Neuron (in vitro differentiated cells): ENCODE measurements around the gene TSPAN18.
A peak's percentile ranks its signal among the peaks of the same experiment; 100 is the strongest.

Experiments
- H2AFZ ChIP-seq: one replicate; pipeline ENCODE4 v1.6.1; 2013; ENCODE audit warnings: low read depth, mild to moderate bottlenecking, inconsistent platforms, low read length, moderate library complexity
- H3K27me3 ChIP-seq: one replicate; pipeline ENCODE4 v1.6.1; 2013; ENCODE audit warnings: low read length; ENCODE audit not compliant: insufficient read depth
- H3K36me3 ChIP-seq: one replicate; pipeline ENCODE4 v1.6.1; 2013; ENCODE audit warnings: low read length; ENCODE audit not compliant: insufficient read depth
- H3K4me1 ChIP-seq: one replicate; pipeline ENCODE4 v1.6.1; 2013; ENCODE audit warnings: low read length; ENCODE audit not compliant: insufficient read depth
- H3K4me3 ChIP-seq: 2 replicates; pipeline ENCODE4 v1.5.1; 2013; ENCODE audit warnings: mild to moderate bottlenecking, low read length, moderate library complexity
- H3K9me3 ChIP-seq: one replicate; pipeline ENCODE4 v1.6.1; 2013; ENCODE audit warnings: low read length

TSPAN18 gene

DNA sequence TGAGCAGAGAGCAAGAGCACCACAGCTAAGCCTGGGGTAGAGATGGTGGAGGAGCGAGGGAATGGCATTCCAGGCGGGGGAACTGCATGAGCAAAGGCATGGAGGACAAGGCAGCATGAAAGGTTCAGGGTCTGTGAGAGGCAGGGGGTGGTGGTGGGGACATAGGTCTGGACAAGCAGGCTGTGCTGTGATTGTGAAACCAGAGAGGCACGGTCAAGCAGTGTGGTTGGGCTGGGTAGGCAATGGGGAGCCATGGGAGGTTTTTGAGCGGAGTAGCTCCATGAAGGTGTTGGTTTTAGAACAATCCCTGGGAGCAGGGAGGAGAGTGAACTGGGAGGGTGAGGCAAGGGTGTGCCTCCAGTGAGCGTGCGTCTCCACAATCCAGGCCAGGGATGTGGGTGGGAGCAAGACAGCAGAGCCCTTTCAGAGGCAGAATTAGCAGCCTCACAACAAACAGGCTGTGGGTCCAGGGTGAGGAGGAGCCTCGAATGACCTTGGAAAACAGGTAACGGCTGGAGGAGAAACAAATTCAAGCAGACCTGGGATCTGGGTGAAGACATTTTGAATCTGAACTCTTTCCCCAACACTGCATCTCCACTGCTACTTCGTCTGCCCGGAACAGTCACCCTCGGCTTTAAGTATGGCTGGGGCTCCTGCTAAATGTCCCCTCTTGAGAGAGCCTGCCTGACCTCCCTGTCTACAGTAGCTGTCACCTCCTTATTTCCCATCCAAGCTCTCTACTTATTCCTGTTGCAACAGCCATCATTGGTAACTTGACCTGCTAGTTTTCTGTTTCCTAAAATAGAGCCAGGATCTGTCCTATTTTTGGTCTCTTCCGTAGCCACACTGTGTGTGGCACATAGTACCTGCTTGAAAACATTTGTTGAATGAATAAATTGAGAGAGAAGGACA, 27.0 kb upstream of the TSPAN18 start:
- H3K4me1 ChIP-seq: no peaks in the 10 kb centered on the region
- no peak overlapping the region for H3K4me3 ChIP-seq
- peaks cover 4% of the 10 kb centered on the region for H3K9me3 ChIP-seq
- H2AFZ ChIP-seq: no peak overlapping the region
- no peaks in the 10 kb centered on the region for H3K36me3 ChIP-seq
- H3K27me3 ChIP-seq: peaks cover 10% of the 10 kb centered on the region

DNA sequence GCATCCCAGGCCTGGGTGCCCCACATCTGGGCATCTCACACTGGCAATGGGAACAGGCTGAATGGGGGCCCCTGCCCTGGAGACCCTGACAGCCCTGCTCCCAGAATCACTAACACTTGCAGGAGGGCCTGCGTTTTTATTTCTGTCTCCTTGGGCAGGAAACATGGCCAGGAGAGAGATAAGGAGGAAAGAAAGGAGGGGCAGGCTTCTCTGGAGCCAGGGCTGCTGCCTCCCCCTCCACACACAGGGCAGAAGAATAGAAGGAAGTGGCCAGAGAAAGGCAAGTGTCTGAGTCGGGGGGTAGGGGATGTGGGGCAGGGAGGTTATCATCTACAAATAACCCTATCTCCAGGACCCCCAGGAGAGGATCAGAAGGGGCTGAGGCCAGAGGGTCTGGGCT, 25.5 kb upstream of the TSPAN18 start:
- Histone ChIP-seq H2AFZ (no peak overlapping the region), H3K9me3 (peaks cover 4% of the 10 kb centered on the region), H3K36me3 (no peaks in the 10 kb centered on the region), H3K4me3 (no peak overlapping the region), H3K27me3 (peaks cover 10% of the 10 kb centered on the region), H3K4me1 (no peaks in the 10 kb centered on the region)

DNA sequence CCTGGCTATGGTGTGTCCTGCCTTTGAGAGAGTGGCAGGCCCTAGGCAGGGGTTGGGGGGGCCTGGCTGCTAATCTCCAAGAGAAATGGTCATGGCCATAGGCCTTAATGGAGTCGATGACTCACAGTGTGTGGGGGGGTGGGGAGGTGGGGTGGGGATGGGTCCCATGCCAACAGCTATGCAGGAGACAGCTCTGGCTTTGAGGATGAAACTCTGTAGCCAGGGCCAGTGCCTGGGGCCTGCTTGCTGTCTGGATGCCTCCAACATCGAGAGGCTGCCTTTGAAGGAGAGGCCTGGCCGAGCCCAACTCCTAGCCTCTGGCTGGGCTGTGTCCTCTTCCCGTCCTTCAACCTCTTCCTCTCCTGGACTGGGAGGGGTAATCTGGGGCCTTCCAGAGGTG, 23.9 kb upstream of the TSPAN18 start:
- H2AFZ ChIP-seq: no peak overlapping the region
- H3K27me3 ChIP-seq: peaks cover 10% of the 10 kb centered on the region
- H3K4me3 ChIP-seq: no peak overlapping the region
- no peaks in the 10 kb centered on the region for H3K36me3 ChIP-seq
- H3K4me1 ChIP-seq: no peaks in the 10 kb centered on the region
- H3K9me3 ChIP-seq: peaks cover 4% of the 10 kb centered on the region

DNA sequence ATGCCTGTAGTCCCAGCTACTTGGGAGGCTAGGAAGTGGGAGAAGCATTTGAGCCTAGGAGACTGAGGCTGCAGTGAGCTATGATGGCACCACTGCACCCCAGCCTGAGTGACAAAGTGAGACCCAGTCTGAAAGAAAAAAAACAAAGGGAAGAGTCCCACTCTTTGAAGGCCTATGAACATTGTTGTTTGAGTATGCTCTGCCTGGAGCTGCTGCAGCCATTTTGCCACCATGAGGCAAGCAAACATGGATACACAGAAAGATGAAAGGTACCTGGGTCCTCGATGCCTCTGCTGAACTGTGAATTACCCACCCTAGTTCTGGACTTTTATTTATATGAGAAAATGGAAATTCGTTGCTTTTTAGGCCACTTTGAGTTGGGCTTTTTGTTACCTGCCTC, 19.7 kb upstream of the TSPAN18 start:
- H3K4me3 ChIP-seq: no peak overlapping the region
- H3K9me3 ChIP-seq: peaks cover 4% of the 10 kb centered on the region
- H3K36me3 ChIP-seq: no peaks in the 10 kb centered on the region
- H3K27me3 ChIP-seq: peaks cover 6% of the 10 kb centered on the region
- peaks cover 18% of the 10 kb centered on the region for H3K4me1 ChIP-seq
- no peak overlapping the region for H2AFZ ChIP-seq

DNA sequence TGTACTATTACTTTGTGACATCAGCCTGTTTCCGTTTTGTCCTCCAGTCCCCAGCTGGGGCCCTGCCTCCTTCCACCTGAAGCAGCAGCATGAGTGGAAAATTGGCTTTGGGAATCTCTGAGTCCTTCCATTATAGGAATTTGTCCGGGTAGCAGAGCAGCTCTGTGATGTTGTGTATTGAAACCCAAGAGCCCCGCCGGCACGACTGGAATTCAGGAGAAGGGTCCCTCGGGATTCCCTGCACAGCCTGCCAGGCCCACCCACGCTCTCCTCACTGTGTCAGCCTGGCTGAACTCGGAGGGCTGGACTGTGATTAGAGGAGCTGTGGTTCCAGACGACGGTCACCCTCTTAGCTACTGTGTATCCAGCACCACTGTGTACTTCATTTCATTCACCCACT, 18.8 kb upstream of the TSPAN18 start:
- Histone ChIP-seq H3K4me1 (peaks cover 24% of the 10 kb centered on the region), H3K9me3 (peaks cover 4% of the 10 kb centered on the region), H3K27me3 (no peaks in the 10 kb centered on the region), H3K4me3 (no peak overlapping the region), H2AFZ (no peak overlapping the region), H3K36me3 (no peaks in the 10 kb centered on the region)

DNA sequence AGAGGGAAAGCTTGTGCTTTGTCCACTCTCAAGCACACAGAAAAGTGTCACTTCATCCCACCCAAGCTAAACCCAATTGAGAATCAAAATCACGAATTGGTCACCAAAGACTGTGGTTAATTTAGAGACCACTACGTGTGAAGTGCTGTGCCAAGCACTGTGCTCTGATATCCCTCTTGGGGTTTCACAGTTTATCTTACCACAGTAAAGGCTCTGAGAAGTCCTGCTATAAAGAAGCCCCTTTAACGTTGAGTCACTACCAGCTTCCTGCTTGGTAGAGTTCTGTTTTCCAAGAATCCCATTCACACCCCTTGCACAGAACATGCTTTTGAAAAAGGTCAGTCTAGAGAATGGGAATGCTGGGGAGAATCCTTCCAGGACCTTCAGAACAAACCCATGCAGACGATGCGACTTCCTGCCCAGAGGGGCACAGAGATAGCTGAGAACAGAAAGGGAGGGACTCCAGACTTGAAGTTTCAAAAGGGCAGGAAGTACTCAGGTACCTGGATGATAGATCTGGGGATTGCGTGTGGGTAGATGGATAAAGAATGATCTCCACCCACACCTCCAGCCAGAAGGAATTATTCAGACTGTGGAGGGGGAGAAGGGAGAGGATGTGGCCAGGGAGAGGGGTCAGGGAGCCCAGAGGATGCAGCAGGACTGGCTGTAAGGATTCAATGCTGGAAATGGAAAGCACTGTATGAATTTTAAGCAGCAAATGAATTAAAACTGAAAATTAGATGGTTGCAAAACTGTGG, 18.1 kb upstream of the TSPAN18 start:
- no peaks in the 10 kb centered on the region for H3K27me3 ChIP-seq
- H2AFZ ChIP-seq: no peak overlapping the region
- H3K4me1 ChIP-seq: peaks cover 27% of the 10 kb centered on the region
- peaks cover 1% of the 10 kb centered on the region for H3K9me3 ChIP-seq
- no peaks in the 10 kb centered on the region for H3K36me3 ChIP-seq
- H3K4me3 ChIP-seq: no peak overlapping the region

DNA sequence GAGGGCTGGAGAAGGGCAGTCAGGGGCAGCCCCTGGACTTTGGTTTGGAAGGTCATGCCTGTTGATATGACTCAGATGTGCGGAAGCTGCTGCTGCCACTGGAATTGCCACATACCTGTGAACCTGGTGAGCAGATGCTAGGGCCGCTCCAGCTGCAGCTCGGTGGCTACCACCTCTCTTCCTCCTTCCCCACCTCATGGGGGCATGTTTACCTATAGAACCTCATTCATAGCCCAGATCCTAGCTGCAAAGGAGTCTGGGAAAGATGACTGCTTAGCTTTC, 17.5 kb upstream of the TSPAN18 start:
- no peaks in the 10 kb centered on the region for H3K27me3 ChIP-seq
- peaks cover 27% of the 10 kb centered on the region for H3K4me1 ChIP-seq
- H3K36me3 ChIP-seq: no peaks in the 10 kb centered on the region
- no peak overlapping the region for H3K4me3 ChIP-seq
- H3K9me3 ChIP-seq: no peaks in the 10 kb centered on the region
- H2AFZ ChIP-seq: no peak overlapping the region

DNA sequence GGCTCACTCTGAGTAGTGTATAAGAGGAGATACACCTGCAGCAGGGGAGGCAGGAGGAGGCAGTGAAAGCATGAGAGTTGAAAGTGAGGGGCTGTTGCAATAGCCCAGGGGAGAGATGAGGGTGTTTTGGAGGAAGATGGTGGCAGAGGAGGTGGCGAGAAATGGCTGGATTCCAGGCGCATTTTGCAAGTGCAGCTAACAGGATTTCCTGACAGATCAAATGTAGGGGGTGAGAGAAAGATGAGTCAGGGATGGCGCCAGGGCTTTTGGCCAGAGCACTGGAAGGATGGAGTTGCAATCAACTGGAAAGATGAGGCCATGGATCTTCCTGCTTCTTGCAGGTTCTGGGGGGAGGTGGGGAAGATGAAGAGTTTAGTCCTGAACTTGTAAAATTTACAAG, 16.8 kb upstream of the TSPAN18 start:
- no peak overlapping the region for H3K4me3 ChIP-seq
- no peaks in the 10 kb centered on the region for H3K36me3 ChIP-seq
- no peaks in the 10 kb centered on the region for H3K27me3 ChIP-seq

DNA sequence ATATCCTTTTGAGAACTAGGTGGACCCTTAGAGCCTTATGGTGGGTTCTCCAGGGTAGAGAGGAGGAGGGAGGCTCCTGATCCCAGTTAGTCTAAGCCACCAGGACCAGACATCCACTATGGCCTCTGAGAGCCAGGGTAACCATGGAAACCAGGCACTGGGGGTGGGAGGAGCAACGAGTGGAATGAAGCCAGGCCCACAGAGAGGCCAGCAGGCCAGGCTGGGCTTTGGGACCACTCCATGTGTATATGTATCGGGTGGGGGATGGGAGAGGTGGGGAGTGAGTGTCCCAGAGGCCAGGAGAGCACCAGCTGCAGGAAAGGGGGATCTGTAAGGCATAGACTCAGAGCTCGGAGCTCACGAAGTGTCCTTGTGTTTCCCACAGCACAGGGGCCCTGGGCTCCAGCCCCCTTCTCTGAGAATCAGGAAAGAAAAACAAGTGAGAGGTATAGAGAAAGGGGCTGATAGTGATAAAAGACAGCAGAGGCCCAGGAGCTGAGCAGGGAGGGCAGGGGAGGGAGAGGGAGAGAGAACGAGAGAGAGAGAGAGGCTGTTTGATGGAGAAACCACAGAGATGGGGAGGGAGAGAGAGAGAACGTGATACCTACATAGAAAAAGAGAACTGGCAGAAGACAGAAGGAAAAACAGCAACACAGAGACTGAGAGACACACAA, 15.5 kb upstream of the TSPAN18 start:
- Histone ChIP-seq H3K36me3 (no peaks in the 10 kb centered on the region), H3K27me3 (no peaks in the 10 kb centered on the region), H2AFZ (peak overlapping the region; percentile 59), H3K4me1 (peaks cover 27% of the 10 kb centered on the region), H3K9me3 (no peaks in the 10 kb centered on the region), H3K4me3 (peak overlapping the region; percentile 29)

More for the DNA sequence above, 16.8 kb upstream of the TSPAN18 start:
- H2AFZ ChIP-seq: no peak overlapping the region
- H3K4me1 ChIP-seq: peaks cover 27% of the 10 kb centered on the region
- H3K9me3 ChIP-seq: no peaks in the 10 kb centered on the region

DNA sequence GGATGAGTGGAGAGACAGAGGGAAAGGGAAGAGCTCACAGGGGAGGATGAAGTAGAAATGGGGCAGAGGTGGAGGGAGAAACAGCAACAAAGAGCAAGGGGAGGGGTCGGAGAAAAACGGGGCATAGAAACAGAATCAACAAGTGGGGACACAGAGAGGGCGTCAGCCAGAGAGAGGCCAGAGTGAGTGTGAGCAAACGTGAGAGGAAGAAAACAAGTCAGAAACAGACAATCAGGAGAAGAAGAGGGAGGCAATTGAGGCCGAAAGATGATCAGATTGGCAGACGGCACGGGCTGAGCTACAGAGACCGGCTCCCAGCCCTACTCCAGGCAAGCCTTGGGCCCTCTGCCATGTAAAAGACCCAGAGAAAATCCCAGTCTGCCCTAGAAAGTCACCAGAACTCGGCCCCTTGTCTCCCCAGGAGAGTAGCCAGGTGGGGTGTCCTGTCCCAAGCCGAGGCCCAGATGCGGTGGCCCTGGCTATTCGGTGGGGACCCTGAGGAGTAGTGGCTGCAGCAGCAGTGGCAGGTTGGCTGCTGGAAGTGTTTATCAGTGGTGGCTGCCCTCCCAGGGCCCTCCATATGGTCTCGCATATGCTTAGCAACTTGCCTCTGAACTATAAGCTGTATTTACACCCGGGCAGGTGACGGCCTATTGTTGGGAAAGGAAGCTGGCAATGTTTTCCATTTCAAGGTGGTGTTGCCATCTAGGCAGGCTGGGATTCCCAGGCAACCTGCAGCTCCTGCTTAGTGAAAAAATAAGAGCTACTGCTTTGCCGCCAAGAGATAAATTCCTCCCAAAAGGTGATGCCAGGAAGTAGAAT, 14.8 kb upstream of the TSPAN18 start:
- Histone ChIP-seq H3K9me3 (no peaks in the 10 kb centered on the region), H3K4me3 (peak overlapping the region; percentile 29), H2AFZ (peak overlapping the region; percentile 59), H3K4me1 (peaks cover 31% of the 10 kb centered on the region), H3K27me3 (no peaks in the 10 kb centered on the region), H3K36me3 (no peaks in the 10 kb centered on the region)

DNA sequence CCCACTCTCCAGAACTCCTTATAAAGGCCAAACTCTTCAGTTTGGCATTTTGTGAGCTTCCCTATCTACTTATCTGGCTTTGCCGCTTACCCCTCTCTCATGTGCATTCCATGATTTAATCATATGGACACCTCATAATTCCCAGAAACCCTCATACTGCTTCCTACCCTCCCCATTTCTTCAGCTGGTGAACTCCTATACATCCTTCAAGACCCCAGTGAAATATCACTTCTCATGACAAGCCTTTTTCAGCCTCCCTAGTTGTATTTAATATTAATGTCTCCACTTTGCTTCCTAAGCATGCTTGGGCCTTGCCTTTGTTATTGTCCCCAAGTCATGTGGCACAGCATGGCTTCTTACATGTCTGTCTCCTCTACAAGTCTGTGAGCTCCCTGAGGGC, 13.7 kb upstream of the TSPAN18 start:
- Histone ChIP-seq H3K9me3 (no peaks in the 10 kb centered on the region), H3K27me3 (no peaks in the 10 kb centered on the region), H3K4me1 (peaks cover 32% of the 10 kb centered on the region), H3K36me3 (no peaks in the 10 kb centered on the region), H3K4me3 (no peak overlapping the region), H2AFZ (no peak overlapping the region)

DNA sequence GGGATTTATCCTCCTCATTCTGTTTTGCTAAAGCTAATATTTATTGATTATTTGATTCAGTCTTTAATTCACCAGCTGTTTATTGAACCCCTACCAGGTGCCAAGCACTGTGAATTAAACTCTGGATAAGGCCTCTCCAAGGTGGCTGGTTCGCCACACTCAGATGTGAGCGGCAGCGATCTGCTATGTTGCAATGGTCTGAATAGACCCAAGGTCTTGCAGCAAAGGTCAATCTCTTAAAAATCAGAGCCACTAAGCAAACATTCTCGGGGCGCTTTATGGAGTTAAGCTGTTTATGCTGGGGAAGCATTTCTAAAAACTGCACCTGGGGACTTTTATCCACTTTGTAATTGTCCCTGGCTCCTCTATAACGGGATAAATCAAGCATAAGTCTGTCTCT, 10.5 kb upstream of the TSPAN18 start:
- H3K36me3 ChIP-seq: no peaks in the 10 kb centered on the region
- no peaks in the 10 kb centered on the region for H3K27me3 ChIP-seq
- H3K4me3 ChIP-seq: no peak overlapping the region
- H3K4me1 ChIP-seq: peaks cover 23% of the 10 kb centered on the region
- H2AFZ ChIP-seq: no peak overlapping the region
- H3K9me3 ChIP-seq: no peaks in the 10 kb centered on the region
